Right lobe of liver (tissue), 6 donors: ENCODE results near the gene RAPGEF2. TPM values are rescaled to one million over a fixed set of nuclear protein-coding genes. Genes with fewer than 3 reads are reported as not detected.

Experiments used
- ATAC-seq, 4 donors: fragments of 200-7000 bp; cut with Tn5 transposase; one replicate each; pipeline ENCODE4 v1.9.1; 2020; ENCODE audit warnings: mild to moderate bottlenecking in 4 of 4, moderate library complexity in 4 of 4
- DNase-seq, 3 donors: peaks; one replicate each; pipeline ENCODE4 v3.0.0-alpha.2; 2020
- H3K27ac ChIP-seq, 3 donors: fragments of 200-600 bp; one replicate each; pipeline ENCODE4 v1.8.0; 2022
- H3K27me3 ChIP-seq, 2 donors: fragments of 200-600 bp; one replicate each; pipeline ENCODE4 v1.8.0; 2022
- H3K36me3 ChIP-seq, 4 donors: fragments of 200-600 bp; sonication (generic) in 1 of 4; one replicate each; pipeline versions ENCODE4 v1.5.1 to v1.8.0; 2017 to 2022; ENCODE audit warnings: control low read depth in 1 of 4
- H3K4me1 ChIP-seq, 4 donors: fragments of 200-600 bp; sonication (generic) in 1 of 4; one replicate each; pipeline versions ENCODE4 v1.5.1 to v1.8.0; 2017 to 2022; ENCODE audit warnings: control low read depth in 1 of 4
- H3K4me3 ChIP-seq, 3 donors: fragments of 200-600 bp; one replicate each; pipeline ENCODE4 v1.8.0; 2022
- H3K9me3 ChIP-seq, 4 donors: fragments of 200-600 bp; sonication (generic) in 1 of 4; one replicate each; pipeline versions ENCODE4 v1.5.1 to v1.8.0; 2017 to 2022; ENCODE audit warnings: control low read depth in 1 of 4
- CTCF ChIP-seq, 4 donors: fragments of 200-600 bp in 3 of 4; fragments of 450-650 bp in 1 of 4; IDR thresholded peaks; one replicate each; pipeline versions ENCODE4 v1.5.1 to v1.8.0; 2016 to 2022; ENCODE audit warnings: antibody characterized with exemption in 4 of 4, mild to moderate bottlenecking in 2 of 4
- POLR2A ChIP-seq: fragments of 450-650 bp; IDR thresholded peaks from one replicate; pipeline ENCODE4 v1.6.1; 2017; ENCODE audit warnings: antibody characterized with exemption, mild to moderate bottlenecking
- whole genome bisulfite sequencing: methylation state at CpG from one replicate; pipeline ENCODE4 v1.1.6; 2018; ENCODE audit warnings: low coverage, low lambda C conversion rate; ENCODE audit not compliant: insufficient coverage; ENCODE audit errors: missing lambda C conversion rate; 5-methylcytosine and 5-hydroxymethylcytosine counted together
- intact Hi-C, 2 donors: fragments of 100-400 bp; cut with DNase I; formaldehyde crosslinking; loops; one replicate each; pipeline versions ENCODE4 v1.11.2 to v1.14.1; 2022
- total RNA-seq, 6 experiments: library from RNA; depleted of rRNA in 2 of 6; stranded (reverse); fragments of >200 nt in 2 of 6; fragmentation: NEBNext Ultra II Directional in 3 of 6; extraction: Animal tissue kit (Norgen Biotek cat#: 25700) in 3 of 6; gene quantifications; one replicate each; pipeline versions ENCODE4 v1.1.0 to v1.2.4, GENCODE V29; 2016 to 2023
- donor health status: DM: no; HTN: yes; CAD: no.
- donor health status: DM: no; HTN: no; CAD: no.
- donor health status: DM: no; HTN: no; CAD: no.
- donor health status: DM: no; HTN: yes; CAD: no.
- donor health status: DM: no; HTN: yes; CAD: no.

The RAPGEF2 gene
- total RNA-seq, 6 experiments from 2014 or later = 22.1 to 32.1 (median 27.2) TPM

GRCh38 chr4:159272273-159273140 lies 169.6 kb downstream of the RAPGEF2 start:
- H3K4me1 ChIP-seq = peaks cover 0 to 14% (median 6%) of the 10 kb centered on the region in 4 donors
- ATAC-seq (peak in 1 of 4 donors; percentile 18), DNase-seq (no peak)
- H3K9me3 ChIP-seq = no peaks in the 10 kb centered on the region
- no peak overlapping the region for H3K4me3 ChIP-seq
- H3K27me3 ChIP-seq = no peaks in the 10 kb centered on the region
- TF ChIP-seq CTCF (IDR thresholded peaks at IDR 0.05) (no peak), POLR2A (no peak)
- intact Hi-C loops = no loop called here
- H3K27ac ChIP-seq = peak overlapping the region in 1 of 3 donors; percentile 9
- no peaks in the 10 kb centered on the region for H3K36me3 ChIP-seq

- Histone ChIP-seq H3K9me3 (no peaks in the 10 kb centered on the region), H3K27ac (peak overlapping the region in 1 of 3 donors; percentile 9), H3K27me3 (no peaks in the 10 kb centered on the region), H3K4me3 (no peak overlapping the region), H3K36me3 (no peaks in the 10 kb centered on the region), H3K4me1 (peaks cover 0 to 15% (median 6%) of the 10 kb centered on the region in 4 donors)
- intact Hi-C loops = no loop called here
- TF ChIP-seq POLR2A (no peak), CTCF (IDR thresholded peaks at IDR 0.05) (no peak)
- DNase-seq (no peak), ATAC-seq (peak; percentile 35 to 58 (median 50))
Observed at GRCh38 chr4:159273141-159273438, 170.2 kb downstream of the RAPGEF2 start.

- no peak for ATAC-seq
- 60% methylated on average over 2 of the region's 9 CpGs for WGBS
- DNase-seq = no peak
- TF ChIP-seq POLR2A (no peak), CTCF (IDR thresholded peaks at IDR 0.05) (no peak)
- no peak overlapping the region for H3K27ac ChIP-seq
- no peak overlapping the region for H3K4me3 ChIP-seq
- H3K27me3 ChIP-seq = no peaks in the 10 kb centered on the region
- intact Hi-C loops = no loop called here
- no peaks in the 10 kb centered on the region for H3K36me3 ChIP-seq
- H3K9me3 ChIP-seq = no peaks in the 10 kb centered on the region
- H3K4me1 ChIP-seq = peaks cover 0 to 20% (median 6%) of the 10 kb centered on the region in 4 donors
Observed at GRCh38 chr4:159273841-159274240, 171.0 kb downstream of the RAPGEF2 start.

- ATAC-seq (peak; percentile 53 to 73 (median 71)), DNase-seq (no peak)
- 38% methylated on average over 5 of the region's 5 CpGs for WGBS
Observed at GRCh38 chr4:159278399-159278798, 175.5 kb downstream of the RAPGEF2 start.

More at GRCh38 chr4:159278399-159278798, 175.5 kb downstream of the RAPGEF2 start:
- intact Hi-C loops = no loop called here
- H3K36me3 ChIP-seq = no peaks in the 10 kb centered on the region
- no peaks in the 10 kb centered on the region for H3K27me3 ChIP-seq
- H3K4me3 ChIP-seq = no peak overlapping the region
- H3K27ac ChIP-seq = peak overlapping the region; percentile 52 to 85 (median 82)
- no peaks in the 10 kb centered on the region for H3K9me3 ChIP-seq
- peaks cover 0 to 52% (median 15%) of the 10 kb centered on the region in 4 donors for H3K4me1 ChIP-seq
- TF ChIP-seq CTCF (IDR thresholded peaks at IDR 0.05) = no peak
- peak; percentile 17 for TF ChIP-seq POLR2A
